H9 (cell line): ENCODE measurements around the gene ZFAND3. TPM values are rescaled to one million over a fixed set of nuclear protein-coding genes. Genes with fewer than 3 reads are reported as not detected.

ENCODE experiments used
- DNase-seq: peaks from one replicate; pipeline ENCODE4 v3.0.0-alpha.2; 2017
- H2AFZ ChIP-seq: one replicate; pipeline ENCODE4 v1.6.1; 2013; ENCODE audit warnings: mild to moderate bottlenecking, low read length, control low read depth, moderate library complexity
- H2AK5ac ChIP-seq: 2 replicates; pipeline ENCODE4 v1.6.1; 2013; ENCODE audit warnings: low read length, control low read depth, mixed read lengths; ENCODE audit not compliant: insufficient read length
- H2BK120ac ChIP-seq: one replicate; pipeline ENCODE4 v1.6.1; 2013; ENCODE audit warnings: low read depth, mild to moderate bottlenecking, low read length, control low read depth, inconsistent platforms; ENCODE audit not compliant: poor library complexity, severe bottlenecking
- H2BK12ac ChIP-seq: 2 replicates; pipeline ENCODE4 v1.6.1; 2013; ENCODE audit warnings: low read length, control low read depth, mixed read lengths, low read depth; ENCODE audit not compliant: insufficient read length
- H2BK15ac ChIP-seq: 2 replicates; pipeline ENCODE4 v1.6.1; 2013; ENCODE audit warnings: low read depth, low read length, control low read depth
- H2BK20ac ChIP-seq: one replicate; pipeline ENCODE4 v1.6.1; 2013; ENCODE audit warnings: low read depth, mild to moderate bottlenecking, low read length, control low read depth, inconsistent platforms; ENCODE audit not compliant: poor library complexity, severe bottlenecking
- H2BK5ac ChIP-seq: 2 replicates; pipeline ENCODE4 v1.6.1; 2013; ENCODE audit warnings: low read length, control low read depth, mixed read lengths; ENCODE audit not compliant: insufficient read length
- H3K14ac ChIP-seq: 2 replicates; pipeline ENCODE4 v1.6.1; 2013; ENCODE audit warnings: low read length, control low read depth; ENCODE audit not compliant: insufficient read depth
- H3K18ac ChIP-seq: 2 replicates; pipeline ENCODE4 v1.6.1; 2013; ENCODE audit warnings: low read depth, mild to moderate bottlenecking, mixed read lengths, low read length, control low read depth; ENCODE audit not compliant: insufficient read length
- H3K23ac ChIP-seq: 2 replicates; pipeline ENCODE4 v1.6.1; 2013; ENCODE audit warnings: low read length, control low read depth, mixed read lengths, low read depth; ENCODE audit not compliant: insufficient read length
- H3K23me2 ChIP-seq: 2 replicates; pipeline ENCODE4 v1.6.1; 2013; ENCODE audit warnings: low read depth, mild to moderate bottlenecking, mixed read lengths, low read length, control low read depth; ENCODE audit not compliant: insufficient read length, poor library complexity, severe bottlenecking
- H3K27ac ChIP-seq: 2 replicates; pipeline ENCODE4 v1.5.1; 2013; ENCODE audit warnings: low read length, control low read depth, mixed read lengths, low read depth; ENCODE audit not compliant: insufficient read length
- H3K27me3 ChIP-seq: 2 replicates; pipeline ENCODE4 v1.6.1; 2013; ENCODE audit warnings: low read length, control low read depth, inconsistent platforms; ENCODE audit not compliant: insufficient read depth
- H3K4ac ChIP-seq: 2 replicates; pipeline ENCODE4 v1.6.1; 2013; ENCODE audit warnings: low read depth, mild to moderate bottlenecking, control low read depth, inconsistent platforms, low read length, moderate library complexity
- H3K4me1 ChIP-seq: 2 replicates; pipeline ENCODE4 v1.6.1; 2013; ENCODE audit warnings: low read length, control low read depth, inconsistent platforms; ENCODE audit not compliant: insufficient read depth
- H3K4me2 ChIP-seq: 2 replicates; pipeline ENCODE4 v1.6.1; 2013; ENCODE audit warnings: low read length, control low read depth, mixed read lengths; ENCODE audit not compliant: insufficient read length, insufficient read depth
- H3K56ac ChIP-seq: 2 replicates; pipeline ENCODE4 v1.6.1; 2013; ENCODE audit warnings: low read depth, mild to moderate bottlenecking, mixed read lengths, low read length, control low read depth; ENCODE audit not compliant: insufficient read length
- H3K79me1 ChIP-seq: 2 replicates; pipeline ENCODE4 v1.6.1; 2013; ENCODE audit warnings: low read depth, mild to moderate bottlenecking, moderate library complexity, low read length, control low read depth, inconsistent platforms; ENCODE audit not compliant: insufficient read depth, poor library complexity, severe bottlenecking
- H3K79me2 ChIP-seq: 2 replicates; pipeline ENCODE4 v1.6.1; 2013; ENCODE audit warnings: low read length, control low read depth, inconsistent platforms; ENCODE audit not compliant: insufficient read depth
- H3K9ac ChIP-seq: 2 replicates; pipeline ENCODE4 v1.6.1; 2013; ENCODE audit warnings: low read length, control low read depth, mixed read lengths; ENCODE audit not compliant: insufficient read length; ENCODE audit errors: extremely low read depth
- H3K9me3 ChIP-seq: one replicate; pipeline ENCODE4 v1.6.1; 2013; ENCODE audit warnings: low read depth, low read length, inconsistent platforms; ENCODE audit not compliant: control insufficient read depth
- H3T11ph ChIP-seq: one replicate; pipeline ENCODE4 v1.6.1; 2013; ENCODE audit warnings: mild to moderate bottlenecking, low read length, control low read depth, inconsistent platforms
- H4K20me1 ChIP-seq: one replicate; pipeline ENCODE4 v1.6.1; 2013; ENCODE audit not compliant: control insufficient read depth, insufficient read length, insufficient read depth
- H4K5ac ChIP-seq: 2 replicates; pipeline ENCODE4 v1.6.1; 2013; ENCODE audit warnings: low read depth, mild to moderate bottlenecking, mixed read lengths, low read length, control low read depth; ENCODE audit not compliant: insufficient read length
- H4K8ac ChIP-seq: replicated peaks from 2 replicates; pipeline ENCODE4 v1.6.1; 2013; ENCODE audit warnings: low read length, control low read depth, mixed read lengths, low read depth; ENCODE audit not compliant: insufficient read length
- H4K91ac ChIP-seq: 2 replicates; pipeline ENCODE4 v1.6.1; 2013; ENCODE audit warnings: low read depth, mild to moderate bottlenecking, moderate library complexity, mixed read lengths, low read length, control low read depth; ENCODE audit not compliant: insufficient read length
- H3K27ac Mint-ChIP-seq, 3 experiments: 2 replicates in 2 of 3; 3 replicates in 1 of 3; pipeline ENCODE4 v1.8.0; 2020 to 2021; ENCODE audit warnings: mixed read lengths in 3 of 3, mild to moderate bottlenecking in 1 of 3, moderate library complexity in 1 of 3
- H3K27me3 Mint-ChIP-seq: 2 replicates; pipeline ENCODE4 v1.8.0; 2021; ENCODE audit warnings: low read depth, mild to moderate bottlenecking, moderate library complexity, mixed read lengths
- H3K36me3 Mint-ChIP-seq, 3 experiments: 2 replicates in 2 of 3; 3 replicates in 1 of 3; pipeline ENCODE4 v1.8.0; 2020 to 2021; ENCODE audit warnings: low read depth in 3 of 3, mixed read lengths in 3 of 3; ENCODE audit not compliant: insufficient read depth in 1 of 3
- H3K4me1 Mint-ChIP-seq, 2 experiments: 2 replicates each; pipeline ENCODE4 v1.8.0; 2020; ENCODE audit warnings: mixed read lengths in 2 of 2
- H3K4me3 Mint-ChIP-seq, 2 experiments: 2 replicates in 1 of 2; 3 replicates in 1 of 2; pipeline ENCODE4 v1.8.0; 2020 to 2021; ENCODE audit warnings: mild to moderate bottlenecking in 2 of 2, mixed read lengths in 2 of 2, moderate library complexity in 1 of 2
- H3K9me3 Mint-ChIP-seq, 2 experiments: 2 replicates in 1 of 2; 3 replicates in 1 of 2; pipeline ENCODE4 v1.8.0; 2020; ENCODE audit warnings: mild to moderate bottlenecking in 2 of 2, mixed read lengths in 2 of 2, moderate library complexity in 1 of 2
- WGBS: extraction: QIAGEN DNeasy Blood & Tissue Kit; methylation state at CpG from one replicate; pipeline ENCODE4 v1.1.7; 2013; ENCODE audit warnings: missing lambda C conversion rate, low lambda C conversion rate, mixed read lengths; ENCODE audit not compliant: insufficient read length; ENCODE audit errors: extremely low coverage; 5-methylcytosine and 5-hydroxymethylcytosine counted together
- total RNA-seq: library from RNA; stranded (reverse); gene quantifications from 2 replicates; pipeline ENCODE4 v1.2.1, GENCODE V29; 2021
- TF ChIP-seq, protein P1 (sequence below): fragments of 200-600 bp; sonication (generic); conservative IDR thresholded peaks from 3 replicates; pipeline ENCODE4 v1.8.0; 2021; ENCODE audit warnings: antibody characterized with exemption, mild to moderate bottlenecking

ZFAND3 gene
- total RNA-seq, 1 experiment from 2014 or later = 57.7 TPM

DNA sequence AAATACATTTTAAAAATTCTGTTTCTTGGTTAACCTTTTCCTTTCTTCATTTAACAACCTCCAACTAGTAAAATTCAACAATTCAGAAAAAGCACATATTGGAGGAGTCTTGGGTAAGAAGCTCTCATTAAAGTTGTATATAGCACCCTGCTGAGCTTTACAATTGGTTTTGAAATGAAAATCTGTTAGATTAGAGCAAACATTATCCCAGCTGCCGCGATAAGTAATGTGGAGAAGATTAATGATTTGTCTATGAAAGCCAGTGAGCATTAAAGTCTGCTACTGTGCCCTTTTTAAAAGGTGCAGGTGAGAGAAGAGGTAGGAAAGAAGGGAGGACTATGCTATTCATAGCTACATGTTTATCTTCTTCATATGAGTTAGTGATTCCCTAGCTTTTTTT lies 201.5 kb downstream of the ZFAND3 start:
- Histone ChIP-seq H3K79me1 (no peaks in the 10 kb centered on the region), H3K4me2 (no peak overlapping the region), H3K9ac (no peak overlapping the region), H3K79me2 (no peaks in the 10 kb centered on the region), H4K91ac (no peak overlapping the region), H3T11ph (no peak overlapping the region), H2AK5ac (no peak overlapping the region), H2BK120ac (no peak overlapping the region), H4K8ac (no peak overlapping the region), H3K23me2 (no peaks in the 10 kb centered on the region), H3K4me1 (no peaks in the 10 kb centered on the region), H4K5ac (no peak overlapping the region), H2BK20ac (no peak overlapping the region), H3K18ac (no peak overlapping the region), H2BK5ac (no peak overlapping the region), H3K27me3 (no peaks in the 10 kb centered on the region), H3K4ac (no peak overlapping the region), H2AFZ (no peak overlapping the region), H3K14ac (no peak overlapping the region), H2BK15ac (no peak overlapping the region), H3K23ac (no peak overlapping the region), H2BK12ac (no peak overlapping the region), H4K20me1 (no peaks in the 10 kb centered on the region), H3K56ac (no peak overlapping the region), H3K9me3 (no peaks in the 10 kb centered on the region), H3K27ac (no peak overlapping the region)
- DNase-seq = no peak
- no peaks in the 10 kb centered on the region for H3K27me3 Mint-ChIP-seq
- peaks cover 3 to 4% (median 3%) of the 10 kb centered on the region in 3 experiments; a peak in 4 of 7 replicates for H3K36me3 Mint-ChIP-seq
- 0 out of 5 replicates have a peak, but pooled peaks cover 0 to 2% of the 10 kb centered on the region in 2 experiments for H3K9me3 Mint-ChIP-seq
- H3K4me1 Mint-ChIP-seq = peaks cover 0 to 3% of the 10 kb centered on the region in 2 experiments; a peak in 1 of 4 replicates
- TF ChIP-seq, protein P1, sequence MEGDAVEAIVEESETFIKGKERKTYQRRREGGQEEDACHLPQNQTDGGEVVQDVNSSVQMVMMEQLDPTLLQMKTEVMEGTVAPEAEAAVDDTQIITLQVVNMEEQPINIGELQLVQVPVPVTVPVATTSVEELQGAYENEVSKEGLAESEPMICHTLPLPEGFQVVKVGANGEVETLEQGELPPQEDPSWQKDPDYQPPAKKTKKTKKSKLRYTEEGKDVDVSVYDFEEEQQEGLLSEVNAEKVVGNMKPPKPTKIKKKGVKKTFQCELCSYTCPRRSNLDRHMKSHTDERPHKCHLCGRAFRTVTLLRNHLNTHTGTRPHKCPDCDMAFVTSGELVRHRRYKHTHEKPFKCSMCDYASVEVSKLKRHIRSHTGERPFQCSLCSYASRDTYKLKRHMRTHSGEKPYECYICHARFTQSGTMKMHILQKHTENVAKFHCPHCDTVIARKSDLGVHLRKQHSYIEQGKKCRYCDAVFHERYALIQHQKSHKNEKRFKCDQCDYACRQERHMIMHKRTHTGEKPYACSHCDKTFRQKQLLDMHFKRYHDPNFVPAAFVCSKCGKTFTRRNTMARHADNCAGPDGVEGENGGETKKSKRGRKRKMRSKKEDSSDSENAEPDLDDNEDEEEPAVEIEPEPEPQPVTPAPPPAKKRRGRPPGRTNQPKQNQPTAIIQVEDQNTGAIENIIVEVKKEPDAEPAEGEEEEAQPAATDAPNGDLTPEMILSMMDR = no peak
- H3K27ac Mint-ChIP-seq = no peak overlapping the region
- no peak overlapping the region for H3K4me3 Mint-ChIP-seq
- no CpG with 5 or more reads among the region's 2 CpGs for WGBS
